IPS DF 6.9 (cell line): ENCODE data around the gene MYO1E.
A peak's percentile ranks its signal among the peaks of the same experiment; 100 is the strongest.
"Not testable (repeated sequence)": the region's sequence is repeated elsewhere in the genome, so short reads cannot be mapped to it uniquely, and the experiment has no call there.

Source experiments
- DNase-seq: peaks from one replicate; pipeline ENCODE4 v3.0.0-alpha.2; 2013; ENCODE audit warnings: low read depth, low spot score
- H3K27ac ChIP-seq: one replicate; pipeline ENCODE4 v1.5.1; 2013; ENCODE audit warnings: low read length, control low read depth
- H3K27me3 ChIP-seq: 2 replicates; pipeline ENCODE4 v1.6.1; 2013; ENCODE audit warnings: mild to moderate bottlenecking, low read length; ENCODE audit not compliant: control insufficient read depth, insufficient read depth
- H3K36me3 ChIP-seq: 2 replicates; pipeline ENCODE4 v1.6.1; 2013; ENCODE audit warnings: low read length; ENCODE audit not compliant: control insufficient read depth, insufficient read depth
- H3K4me1 ChIP-seq: 2 replicates; pipeline ENCODE4 v1.6.1; 2013; ENCODE audit warnings: low read length; ENCODE audit not compliant: control insufficient read depth, insufficient read depth
- H3K4me3 ChIP-seq: 2 replicates; pipeline ENCODE4 v1.5.1; 2013; ENCODE audit warnings: mild to moderate bottlenecking, low read length
- H3K9me3 ChIP-seq: 2 replicates; pipeline ENCODE4 v1.6.1; 2013; ENCODE audit warnings: low read length, inconsistent platforms; ENCODE audit not compliant: control insufficient read depth, insufficient read depth
- WGBS: extraction: QIAGEN DNeasy Blood & Tissue Kit; methylation state at CpG from one replicate; pipeline ENCODE4 v1.1.7; 2013; ENCODE audit warnings: mixed read lengths, missing lambda C conversion rate; ENCODE audit not compliant: insufficient read length, insufficient coverage; 5-methylcytosine and 5-hydroxymethylcytosine counted together

The MYO1E gene

GRCh38 chr15:59143281-59143680 is 229.4 kb downstream of the MYO1E start:
- H3K4me1 ChIP-seq, result no peaks in the 10 kb centered on the region
- no peak for DNase-seq
- H3K9me3 ChIP-seq, result no peaks in the 10 kb centered on the region
- H3K27ac ChIP-seq, result no peak overlapping the region
- peaks cover 8% of the 10 kb centered on the region; the same call in 1 of the 2 replicates for H3K36me3 ChIP-seq
- H3K27me3 ChIP-seq, result no peaks in the 10 kb centered on the region
- no peak overlapping the region for H3K4me3 ChIP-seq
- no CpG with 5 or more reads among the region's 5 CpGs for WGBS

- peaks cover 14% of the 10 kb centered on the region; the same call in 1 of the 2 replicates for H3K36me3 ChIP-seq
Measured at GRCh38 chr15:59140422-59141226, 232.0 kb downstream of the MYO1E start.

GRCh38 chr15:59138243-59138642 is 234.4 kb downstream of the MYO1E start:
- peaks cover 16% of the 10 kb centered on the region; the same call in 1 of the 2 replicates for H3K36me3 ChIP-seq
- WGBS, result no CpG with 5 or more reads among the region's 7 CpGs
- no peaks in the 10 kb centered on the region for H3K27me3 ChIP-seq
- no peak overlapping the region for H3K27ac ChIP-seq
- no peaks in the 10 kb centered on the region for H3K9me3 ChIP-seq
- peak; percentile 54 for DNase-seq
- H3K4me1 ChIP-seq, result no peaks in the 10 kb centered on the region
- H3K4me3 ChIP-seq, result no peak overlapping the region

More at GRCh38 chr15:59140422-59141226, 232.0 kb downstream of the MYO1E start:
- Histone ChIP-seq H3K9me3 (no peaks in the 10 kb centered on the region), H3K4me3 (no peak overlapping the region), H3K4me1 (no peaks in the 10 kb centered on the region), H3K27me3 (no peaks in the 10 kb centered on the region), H3K27ac (no peak overlapping the region)
- no CpG with 5 or more reads among the region's 9 CpGs for WGBS
- no peak for DNase-seq

- Histone ChIP-seq H3K27ac (no peak overlapping the region), H3K27me3 (no peaks in the 10 kb centered on the region), H3K36me3 (peaks cover 16% of the 10 kb centered on the region; the same call in 1 of the 2 replicates), H3K4me1 (no peaks in the 10 kb centered on the region), H3K4me3 (no peak overlapping the region), H3K9me3 (no peaks in the 10 kb centered on the region)
- no CpG with 5 or more reads among the region's 2 CpGs for WGBS
- no peak for DNase-seq
Measured at GRCh38 chr15:59137566-59137965, 235.1 kb downstream of the MYO1E start.

GRCh38 chr15:59133929-59134427 is 238.7 kb downstream of the MYO1E start:
- H3K36me3 ChIP-seq, result peaks cover 21% of the 10 kb centered on the region
- no peak overlapping the region for H3K4me3 ChIP-seq
- H3K4me1 ChIP-seq, result no peaks in the 10 kb centered on the region
- no CpG with 5 or more reads among the region's 6 CpGs for WGBS
- no peak overlapping the region for H3K27ac ChIP-seq
- H3K27me3 ChIP-seq, result no peaks in the 10 kb centered on the region
- no peak for DNase-seq
- no peaks in the 10 kb centered on the region for H3K9me3 ChIP-seq

GRCh38 chr15:59131969-59132562 is 240.6 kb downstream of the MYO1E start:
- Histone ChIP-seq H3K36me3 (peaks cover 21% of the 10 kb centered on the region), H3K27ac (no peak overlapping the region), H3K27me3 (no peaks in the 10 kb centered on the region), H3K4me3 (no peak overlapping the region), H3K4me1 (no peaks in the 10 kb centered on the region), H3K9me3 (no peaks in the 10 kb centered on the region)
- no peak for DNase-seq
- WGBS, result no CpG with 5 or more reads among the region's 3 CpGs

GRCh38 chr15:59131456-59131855 is 241.2 kb downstream of the MYO1E start:
- no peaks in the 10 kb centered on the region for H3K27me3 ChIP-seq
- H3K27ac ChIP-seq, result no peak overlapping the region
- peaks cover 18% of the 10 kb centered on the region for H3K36me3 ChIP-seq
- no peaks in the 10 kb centered on the region for H3K4me1 ChIP-seq
- WGBS, result no CpG with 5 or more reads among the region's 16 CpGs
- DNase-seq, result no peak
- H3K9me3 ChIP-seq, result no peaks in the 10 kb centered on the region
- H3K4me3 ChIP-seq, result no peak overlapping the region

GRCh38 chr15:59127255-59127654 is 245.4 kb downstream of the MYO1E start:
- WGBS, result no CpG with 5 or more reads among the region's 1 CpG
- H3K4me3 ChIP-seq, H3K27me3 ChIP-seq, DNase-seq, H3K27ac ChIP-seq, H3K4me1 ChIP-seq, H3K9me3 ChIP-seq: not testable (repeated sequence)
- H3K36me3 ChIP-seq, result peaks cover 20% of the 10 kb centered on the region

GRCh38 chr15:59125683-59126082 is 247.0 kb downstream of the MYO1E start:
- H3K27me3 ChIP-seq, H3K4me3 ChIP-seq, H3K9me3 ChIP-seq, H3K27ac ChIP-seq, DNase-seq, H3K4me1 ChIP-seq: not testable (repeated sequence)
- H3K36me3 ChIP-seq, result peaks cover 10% of the 10 kb centered on the region; the same call in 1 of the 2 replicates
- no CpG with 5 or more reads among the region's 4 CpGs for WGBS

GRCh38 chr15:59124261-59124660 is 248.4 kb downstream of the MYO1E start:
- Histone ChIP-seq H3K9me3 (no peaks in the 10 kb centered on the region), H3K36me3 (peaks cover 10% of the 10 kb centered on the region; the same call in 1 of the 2 replicates), H3K27ac (no peak overlapping the region), H3K27me3 (no peaks in the 10 kb centered on the region), H3K4me3 (no peak overlapping the region), H3K4me1 (no peaks in the 10 kb centered on the region)
- DNase-seq, result no peak
- WGBS, result no CpG with 5 or more reads among the region's 2 CpGs
